OCI-LY1 (cell line): ENCODE results near the gene BTBD16.

Experiments
- EZH2 ChIP-seq: fragments of 200-600 bp; sonication (generic), shearing (Covaris generic); IDR thresholded peaks from 2 replicates; pipeline ENCODE4 v1.8.0; 2017; ENCODE audit warnings: borderline replicate concordance, mixed run types, mild to moderate bottlenecking, antibody characterized with exemption, low read length, moderate library complexity, mixed read lengths
- TF ChIP-seq, protein P1 (sequence below): fragments of 200-600 bp; sonication (generic), shearing (Covaris generic); IDR thresholded peaks from 2 replicates; pipeline ENCODE4 v1.5.1; 2017; ENCODE audit warnings: mild to moderate bottlenecking, antibody characterized with exemption, low read length, moderate library complexity, mixed read lengths

DNA sequence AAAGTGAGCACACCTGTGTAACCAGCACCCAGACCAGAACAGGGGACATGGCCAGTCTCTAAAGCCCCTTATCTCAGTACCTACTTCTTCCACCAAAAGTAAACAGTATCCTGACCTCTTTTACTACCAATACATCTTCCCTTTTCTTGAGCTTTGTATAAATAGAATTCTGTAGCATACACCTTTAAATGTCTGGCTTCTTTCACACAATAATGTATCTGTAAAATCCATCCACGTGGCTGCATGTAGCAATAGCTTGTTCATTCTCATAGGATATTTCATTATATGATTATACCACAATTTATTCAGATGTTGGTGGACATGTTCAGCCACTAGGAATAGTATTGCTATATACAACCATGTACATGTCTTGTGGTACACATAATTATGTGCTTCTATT lies 40.6 kb downstream of the BTBD16 start:
- TF ChIP-seq, protein P1, sequence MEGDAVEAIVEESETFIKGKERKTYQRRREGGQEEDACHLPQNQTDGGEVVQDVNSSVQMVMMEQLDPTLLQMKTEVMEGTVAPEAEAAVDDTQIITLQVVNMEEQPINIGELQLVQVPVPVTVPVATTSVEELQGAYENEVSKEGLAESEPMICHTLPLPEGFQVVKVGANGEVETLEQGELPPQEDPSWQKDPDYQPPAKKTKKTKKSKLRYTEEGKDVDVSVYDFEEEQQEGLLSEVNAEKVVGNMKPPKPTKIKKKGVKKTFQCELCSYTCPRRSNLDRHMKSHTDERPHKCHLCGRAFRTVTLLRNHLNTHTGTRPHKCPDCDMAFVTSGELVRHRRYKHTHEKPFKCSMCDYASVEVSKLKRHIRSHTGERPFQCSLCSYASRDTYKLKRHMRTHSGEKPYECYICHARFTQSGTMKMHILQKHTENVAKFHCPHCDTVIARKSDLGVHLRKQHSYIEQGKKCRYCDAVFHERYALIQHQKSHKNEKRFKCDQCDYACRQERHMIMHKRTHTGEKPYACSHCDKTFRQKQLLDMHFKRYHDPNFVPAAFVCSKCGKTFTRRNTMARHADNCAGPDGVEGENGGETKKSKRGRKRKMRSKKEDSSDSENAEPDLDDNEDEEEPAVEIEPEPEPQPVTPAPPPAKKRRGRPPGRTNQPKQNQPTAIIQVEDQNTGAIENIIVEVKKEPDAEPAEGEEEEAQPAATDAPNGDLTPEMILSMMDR = no peak
- TF ChIP-seq EZH2 = no peak
